ENCODE measurements around the gene COP1. TPM values are rescaled to one million over a fixed set of nuclear protein-coding genes. Genes with fewer than 3 reads are reported as not detected.

COP1 gene
- total RNA-seq, 1 experiment from 2014 or later: 36.0 TPM

DNA sequence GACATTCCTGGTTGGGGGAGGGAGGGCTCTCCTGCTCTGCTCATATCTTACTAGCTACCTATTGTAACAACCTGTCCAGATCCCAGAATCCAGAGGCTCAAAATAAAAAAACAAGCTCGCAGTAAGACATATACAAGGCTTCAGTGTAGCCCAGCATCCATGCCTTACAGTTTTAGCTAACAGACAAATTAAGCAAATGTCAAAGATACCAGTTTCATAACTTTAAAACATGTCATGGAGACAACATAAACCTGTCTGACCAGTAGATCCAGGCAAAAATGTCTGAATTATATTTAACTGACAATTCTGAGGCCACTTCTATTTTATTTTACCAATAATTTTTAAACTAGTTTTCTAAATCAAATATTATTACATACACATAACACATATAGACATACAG lies 295.9 kb downstream of the COP1 start (continued):
- TF ChIP-seq, protein P1, sequence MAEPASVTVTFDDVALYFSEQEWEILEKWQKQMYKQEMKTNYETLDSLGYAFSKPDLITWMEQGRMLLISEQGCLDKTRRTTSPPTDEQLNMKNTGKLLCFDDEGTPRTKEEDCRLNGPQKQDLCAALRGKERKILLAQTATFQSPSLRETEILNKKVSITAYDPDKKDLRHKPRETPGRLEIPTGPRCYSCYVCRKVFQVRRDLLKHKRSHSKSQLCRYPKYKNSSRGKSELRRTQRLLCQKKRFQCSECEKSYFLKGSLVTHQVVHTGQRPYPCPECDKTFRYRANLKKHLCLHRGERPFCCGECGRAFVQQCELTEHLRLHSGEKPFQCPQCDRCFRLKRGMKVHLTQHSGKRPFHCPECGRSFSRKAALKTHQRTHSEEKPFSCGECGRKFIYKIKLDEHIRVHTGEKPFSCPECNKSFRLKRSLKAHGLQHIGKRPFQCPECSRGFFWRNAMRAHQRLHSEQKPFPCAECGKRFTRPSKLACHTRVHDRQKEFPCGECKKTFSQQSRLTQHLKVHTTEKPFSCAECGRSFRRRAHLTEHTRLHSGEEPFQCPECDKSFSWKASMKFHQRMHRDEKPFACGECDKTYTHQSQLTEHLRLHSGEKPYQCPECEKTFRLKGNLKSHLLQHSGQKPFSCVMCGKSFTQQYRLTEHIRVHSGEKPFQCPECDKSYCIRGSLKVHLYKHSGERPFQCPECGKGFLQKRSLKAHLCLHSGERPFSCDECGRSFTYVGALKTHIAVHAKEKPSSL (CRISPR knock-in tag; conservative IDR thresholded peaks at IDR 0.05): no peak
- TF ChIP-seq, protein P2, sequence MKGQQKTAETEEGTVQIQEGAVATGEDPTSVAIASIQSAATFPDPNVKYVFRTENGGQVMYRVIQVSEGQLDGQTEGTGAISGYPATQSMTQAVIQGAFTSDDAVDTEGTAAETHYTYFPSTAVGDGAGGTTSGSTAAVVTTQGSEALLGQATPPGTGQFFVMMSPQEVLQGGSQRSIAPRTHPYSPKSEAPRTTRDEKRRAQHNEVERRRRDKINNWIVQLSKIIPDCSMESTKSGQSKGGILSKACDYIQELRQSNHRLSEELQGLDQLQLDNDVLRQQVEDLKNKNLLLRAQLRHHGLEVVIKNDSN (CRISPR knock-in tag; IDR thresholded peaks at IDR 0.05): no peak

- ATAC-seq: no peak
Observed at GRCh38 chr1:175906370-175906769, 300.7 kb downstream of the COP1 start.

GRCh38 chr1:175904808-175905207 lies 302.3 kb downstream of the COP1 start:
- no peak for TF ChIP-seq ARID4B (CRISPR knock-in tag; IDR thresholded peaks at IDR 0.05; ENCODE audit: borderline replicate concordance)
- no peak for TF ChIP-seq IRF1 (CRISPR knock-in tag; IDR thresholded peaks at IDR 0.05)
- TF ChIP-seq CBFB (CRISPR knock-in tag; IDR thresholded peaks at IDR 0.05; ENCODE audit: low read depth): no peak
- TF ChIP-seq CDX4 (CRISPR knock-in tag; IDR thresholded peaks at IDR 0.05; ENCODE audit: borderline replicate concordance): no peak
- no peak for TF ChIP-seq ZNF232 (CRISPR knock-in tag; IDR thresholded peaks at IDR 0.05)
- TF ChIP-seq, protein P3, sequence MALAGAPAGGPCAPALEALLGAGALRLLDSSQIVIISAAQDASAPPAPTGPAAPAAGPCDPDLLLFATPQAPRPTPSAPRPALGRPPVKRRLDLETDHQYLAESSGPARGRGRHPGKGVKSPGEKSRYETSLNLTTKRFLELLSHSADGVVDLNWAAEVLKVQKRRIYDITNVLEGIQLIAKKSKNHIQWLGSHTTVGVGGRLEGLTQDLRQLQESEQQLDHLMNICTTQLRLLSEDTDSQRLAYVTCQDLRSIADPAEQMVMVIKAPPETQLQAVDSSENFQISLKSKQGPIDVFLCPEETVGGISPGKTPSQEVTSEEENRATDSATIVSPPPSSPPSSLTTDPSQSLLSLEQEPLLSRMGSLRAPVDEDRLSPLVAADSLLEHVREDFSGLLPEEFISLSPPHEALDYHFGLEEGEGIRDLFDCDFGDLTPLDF (CRISPR knock-in tag; IDR thresholded peaks at IDR 0.05): no peak
- TF ChIP-seq, protein P4, sequence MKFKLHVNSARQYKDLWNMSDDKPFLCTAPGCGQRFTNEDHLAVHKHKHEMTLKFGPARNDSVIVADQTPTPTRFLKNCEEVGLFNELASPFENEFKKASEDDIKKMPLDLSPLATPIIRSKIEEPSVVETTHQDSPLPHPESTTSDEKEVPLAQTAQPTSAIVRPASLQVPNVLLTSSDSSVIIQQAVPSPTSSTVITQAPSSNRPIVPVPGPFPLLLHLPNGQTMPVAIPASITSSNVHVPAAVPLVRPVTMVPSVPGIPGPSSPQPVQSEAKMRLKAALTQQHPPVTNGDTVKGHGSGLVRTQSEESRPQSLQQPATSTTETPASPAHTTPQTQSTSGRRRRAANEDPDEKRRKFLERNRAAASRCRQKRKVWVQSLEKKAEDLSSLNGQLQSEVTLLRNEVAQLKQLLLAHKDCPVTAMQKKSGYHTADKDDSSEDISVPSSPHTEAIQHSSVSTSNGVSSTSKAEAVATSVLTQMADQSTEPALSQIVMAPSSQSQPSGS (CRISPR knock-in tag; IDR thresholded peaks at IDR 0.05; ENCODE audit: borderline replicate concordance, low read depth): no peak
- TF ChIP-seq E2F5 (CRISPR knock-in tag; IDR thresholded peaks at IDR 0.05): no peak
- no peak for TF ChIP-seq ZNF219 (CRISPR knock-in tag; IDR thresholded peaks at IDR 0.05; ENCODE audit: borderline replicate concordance)
- no peak for TF ChIP-seq JAZF1 (CRISPR knock-in tag; IDR thresholded peaks at IDR 0.05)
- no peak for TF ChIP-seq ELF4 (CRISPR knock-in tag; IDR thresholded peaks at IDR 0.05; ENCODE audit: low read depth)
- no peak for TF ChIP-seq ETV6 (CRISPR knock-in tag; IDR thresholded peaks at IDR 0.05)
- TF ChIP-seq TP53 (CRISPR knock-in tag; IDR thresholded peaks at IDR 0.05): no peak
- TF ChIP-seq ZBTB21 (CRISPR knock-in tag; IDR thresholded peaks at IDR 0.05; ENCODE audit: borderline replicate concordance): no peak
- no peak for TF ChIP-seq ERG (CRISPR knock-in tag; IDR thresholded peaks at IDR 0.05)
- TF ChIP-seq SP1 (CRISPR knock-in tag; conservative IDR thresholded peaks at IDR 0.05): no peak
- ATAC-seq: peak; percentile 28; the same call in 1 of the 2 replicates
- H3K4me1 Mint-ChIP-seq: peaks cover 6% of the 10 kb centered on the region
- ChIA-PET POLR2A (no interaction called here), CTCF (interaction anchor here (0.7 to 1.7 kb wide), 2 partner anchors 17 to 531 kb away, joined by 4 read pairs; no protein-coding TSS in a partner anchor)
- H3K36me3 Mint-ChIP-seq: no peaks in the 10 kb centered on the region
- H3K4me3 Mint-ChIP-seq: no peak overlapping the region
- H3K27ac Mint-ChIP-seq: no peak overlapping the region
- DNase-seq (ENCODE audit: low spot score): no peak
- no peaks in the 10 kb centered on the region for H3K9me3 Mint-ChIP-seq
- H3K27me3 Mint-ChIP-seq (ENCODE audit: low read depth): peaks cover 100% of the 10 kb centered on the region

More at GRCh38 chr1:175906370-175906769, 300.7 kb downstream of the COP1 start:
- CTCF ChIA-PET: interaction anchor here (0.5 kb wide), 1 partner anchor 526 kb away, joined by 3 read pairs; no protein-coding TSS in a partner anchor
- TF ChIP-seq GTF2I (CRISPR knock-in tag; conservative IDR thresholded peaks at IDR 0.05): no peak
- no peak for TF ChIP-seq ZNF219 (CRISPR knock-in tag; IDR thresholded peaks at IDR 0.05; ENCODE audit: borderline replicate concordance)
- POLR2A ChIA-PET: interaction anchor here (0.6 kb wide), 1 partner anchor 267 kb away, joined by 3 read pairs; no protein-coding TSS in a partner anchor
- Mint-ChIP-seq H3K4me1 (peaks cover 6% of the 10 kb centered on the region), H3K27me3 (ENCODE audit: low read depth) (peaks cover 99% of the 10 kb centered on the region), H3K36me3 (peaks cover 9% of the 10 kb centered on the region), H3K4me3 (no peak overlapping the region), H3K27ac (no peak overlapping the region), H3K9me3 (peaks cover 12% of the 10 kb centered on the region)
- no peak for DNase-seq (ENCODE audit: low spot score)
